H9 (cell line): ENCODE data around the gene ADAMTSL3. TPM values are rescaled to one million over a fixed set of nuclear protein-coding genes. Genes with fewer than 3 reads are reported as not detected.

Experiments used
- DNase-seq: peaks from one replicate; pipeline ENCODE4 v3.0.0-alpha.2; 2017
- H2AFZ ChIP-seq: one replicate; pipeline ENCODE4 v1.6.1; 2013; ENCODE audit warnings: mild to moderate bottlenecking, low read length, control low read depth, moderate library complexity
- H2AK5ac ChIP-seq: 2 replicates; pipeline ENCODE4 v1.6.1; 2013; ENCODE audit warnings: low read length, control low read depth, mixed read lengths; ENCODE audit not compliant: insufficient read length
- H2BK120ac ChIP-seq: one replicate; pipeline ENCODE4 v1.6.1; 2013; ENCODE audit warnings: low read depth, mild to moderate bottlenecking, low read length, control low read depth, inconsistent platforms; ENCODE audit not compliant: poor library complexity, severe bottlenecking
- H2BK12ac ChIP-seq: 2 replicates; pipeline ENCODE4 v1.6.1; 2013; ENCODE audit warnings: low read length, control low read depth, mixed read lengths, low read depth; ENCODE audit not compliant: insufficient read length
- H2BK15ac ChIP-seq: 2 replicates; pipeline ENCODE4 v1.6.1; 2013; ENCODE audit warnings: low read depth, low read length, control low read depth
- H2BK20ac ChIP-seq: one replicate; pipeline ENCODE4 v1.6.1; 2013; ENCODE audit warnings: low read depth, mild to moderate bottlenecking, low read length, control low read depth, inconsistent platforms; ENCODE audit not compliant: poor library complexity, severe bottlenecking
- H2BK5ac ChIP-seq: 2 replicates; pipeline ENCODE4 v1.6.1; 2013; ENCODE audit warnings: low read length, control low read depth, mixed read lengths; ENCODE audit not compliant: insufficient read length
- H3K14ac ChIP-seq: 2 replicates; pipeline ENCODE4 v1.6.1; 2013; ENCODE audit warnings: low read length, control low read depth; ENCODE audit not compliant: insufficient read depth
- H3K18ac ChIP-seq: 2 replicates; pipeline ENCODE4 v1.6.1; 2013; ENCODE audit warnings: low read depth, mild to moderate bottlenecking, mixed read lengths, low read length, control low read depth; ENCODE audit not compliant: insufficient read length
- H3K23ac ChIP-seq: 2 replicates; pipeline ENCODE4 v1.6.1; 2013; ENCODE audit warnings: low read length, control low read depth, mixed read lengths, low read depth; ENCODE audit not compliant: insufficient read length
- H3K23me2 ChIP-seq: 2 replicates; pipeline ENCODE4 v1.6.1; 2013; ENCODE audit warnings: low read depth, mild to moderate bottlenecking, mixed read lengths, low read length, control low read depth; ENCODE audit not compliant: insufficient read length, poor library complexity, severe bottlenecking
- H3K27ac ChIP-seq: 2 replicates; pipeline ENCODE4 v1.5.1; 2013; ENCODE audit warnings: low read length, control low read depth, mixed read lengths, low read depth; ENCODE audit not compliant: insufficient read length
- H3K27me3 ChIP-seq: 2 replicates; pipeline ENCODE4 v1.6.1; 2013; ENCODE audit warnings: low read length, control low read depth, inconsistent platforms; ENCODE audit not compliant: insufficient read depth
- H3K4ac ChIP-seq: 2 replicates; pipeline ENCODE4 v1.6.1; 2013; ENCODE audit warnings: low read depth, mild to moderate bottlenecking, control low read depth, inconsistent platforms, low read length, moderate library complexity
- H3K4me1 ChIP-seq: 2 replicates; pipeline ENCODE4 v1.6.1; 2013; ENCODE audit warnings: low read length, control low read depth, inconsistent platforms; ENCODE audit not compliant: insufficient read depth
- H3K4me2 ChIP-seq: 2 replicates; pipeline ENCODE4 v1.6.1; 2013; ENCODE audit warnings: low read length, control low read depth, mixed read lengths; ENCODE audit not compliant: insufficient read length, insufficient read depth
- H3K56ac ChIP-seq: 2 replicates; pipeline ENCODE4 v1.6.1; 2013; ENCODE audit warnings: low read depth, mild to moderate bottlenecking, mixed read lengths, low read length, control low read depth; ENCODE audit not compliant: insufficient read length
- H3K79me1 ChIP-seq: 2 replicates; pipeline ENCODE4 v1.6.1; 2013; ENCODE audit warnings: low read depth, mild to moderate bottlenecking, moderate library complexity, low read length, control low read depth, inconsistent platforms; ENCODE audit not compliant: insufficient read depth, poor library complexity, severe bottlenecking
- H3K79me2 ChIP-seq: 2 replicates; pipeline ENCODE4 v1.6.1; 2013; ENCODE audit warnings: low read length, control low read depth, inconsistent platforms; ENCODE audit not compliant: insufficient read depth
- H3K9ac ChIP-seq: 2 replicates; pipeline ENCODE4 v1.6.1; 2013; ENCODE audit warnings: low read length, control low read depth, mixed read lengths; ENCODE audit not compliant: insufficient read length; ENCODE audit errors: extremely low read depth
- H3K9me3 ChIP-seq: one replicate; pipeline ENCODE4 v1.6.1; 2013; ENCODE audit warnings: low read depth, low read length, inconsistent platforms; ENCODE audit not compliant: control insufficient read depth
- H3T11ph ChIP-seq: one replicate; pipeline ENCODE4 v1.6.1; 2013; ENCODE audit warnings: mild to moderate bottlenecking, low read length, control low read depth, inconsistent platforms
- H4K20me1 ChIP-seq: one replicate; pipeline ENCODE4 v1.6.1; 2013; ENCODE audit not compliant: control insufficient read depth, insufficient read length, insufficient read depth
- H4K5ac ChIP-seq: 2 replicates; pipeline ENCODE4 v1.6.1; 2013; ENCODE audit warnings: low read depth, mild to moderate bottlenecking, mixed read lengths, low read length, control low read depth; ENCODE audit not compliant: insufficient read length
- H4K8ac ChIP-seq: replicated peaks from 2 replicates; pipeline ENCODE4 v1.6.1; 2013; ENCODE audit warnings: low read length, control low read depth, mixed read lengths, low read depth; ENCODE audit not compliant: insufficient read length
- H4K91ac ChIP-seq: 2 replicates; pipeline ENCODE4 v1.6.1; 2013; ENCODE audit warnings: low read depth, mild to moderate bottlenecking, moderate library complexity, mixed read lengths, low read length, control low read depth; ENCODE audit not compliant: insufficient read length
- H3K27ac Mint-ChIP-seq, 3 experiments: 2 replicates in 2 of 3; 3 replicates in 1 of 3; pipeline ENCODE4 v1.8.0; 2020 to 2021; ENCODE audit warnings: mixed read lengths in 3 of 3, mild to moderate bottlenecking in 1 of 3, moderate library complexity in 1 of 3
- H3K27me3 Mint-ChIP-seq: 2 replicates; pipeline ENCODE4 v1.8.0; 2021; ENCODE audit warnings: low read depth, mild to moderate bottlenecking, moderate library complexity, mixed read lengths
- H3K36me3 Mint-ChIP-seq, 3 experiments: 2 replicates in 2 of 3; 3 replicates in 1 of 3; pipeline ENCODE4 v1.8.0; 2020 to 2021; ENCODE audit warnings: low read depth in 3 of 3, mixed read lengths in 3 of 3; ENCODE audit not compliant: insufficient read depth in 1 of 3
- H3K4me1 Mint-ChIP-seq, 2 experiments: 2 replicates each; pipeline ENCODE4 v1.8.0; 2020; ENCODE audit warnings: mixed read lengths in 2 of 2
- H3K4me3 Mint-ChIP-seq, 2 experiments: 2 replicates in 1 of 2; 3 replicates in 1 of 2; pipeline ENCODE4 v1.8.0; 2020 to 2021; ENCODE audit warnings: mild to moderate bottlenecking in 2 of 2, mixed read lengths in 2 of 2, moderate library complexity in 1 of 2
- H3K9me3 Mint-ChIP-seq, 2 experiments: 2 replicates in 1 of 2; 3 replicates in 1 of 2; pipeline ENCODE4 v1.8.0; 2020; ENCODE audit warnings: mild to moderate bottlenecking in 2 of 2, mixed read lengths in 2 of 2, moderate library complexity in 1 of 2
- WGBS: extraction: QIAGEN DNeasy Blood & Tissue Kit; methylation state at CpG from one replicate; pipeline ENCODE4 v1.1.7; 2013; ENCODE audit warnings: missing lambda C conversion rate, low lambda C conversion rate, mixed read lengths; ENCODE audit not compliant: insufficient read length; ENCODE audit errors: extremely low coverage; 5-methylcytosine and 5-hydroxymethylcytosine counted together
- total RNA-seq: library from RNA; stranded (reverse); gene quantifications from 2 replicates; pipeline ENCODE4 v1.2.1, GENCODE V29; 2021
- TF ChIP-seq, protein P1 (sequence below): fragments of 200-600 bp; sonication (generic); conservative IDR thresholded peaks from 3 replicates; pipeline ENCODE4 v1.8.0; 2021; ENCODE audit warnings: antibody characterized with exemption, mild to moderate bottlenecking

Gene ADAMTSL3
- total RNA-seq, 1 experiment from 2014 or later: 0.39 TPM

DNA sequence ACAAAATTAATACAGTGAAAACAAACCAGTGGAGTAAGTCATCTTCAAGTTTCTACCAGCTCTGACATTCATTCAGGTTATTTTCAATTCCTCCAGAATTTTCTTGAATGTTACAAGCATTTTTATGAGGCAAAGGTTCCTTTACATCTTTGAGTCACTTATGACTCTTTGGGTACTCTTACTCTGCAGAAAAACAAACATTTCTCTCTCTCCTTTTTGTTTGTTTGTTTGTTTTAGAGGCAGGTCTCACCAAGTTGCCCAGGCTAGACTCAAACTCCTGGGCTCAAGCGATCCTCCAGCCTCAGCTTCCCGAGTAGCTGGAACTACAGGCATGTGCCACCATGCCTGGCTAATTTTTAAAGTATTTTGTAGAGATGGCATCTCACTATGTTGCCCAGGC lies 233.5 kb downstream of the ADAMTSL3 start:
- no peaks in the 10 kb centered on the region for H3K9me3 Mint-ChIP-seq
- H3K36me3 Mint-ChIP-seq: no peaks in the 10 kb centered on the region
- H3K4me1 ChIP-seq: no peaks in the 10 kb centered on the region

More for the DNA sequence above, 233.5 kb downstream of the ADAMTSL3 start:
- Histone ChIP-seq H2AFZ (no peak overlapping the region), H4K8ac (no peak overlapping the region), H2BK20ac (no peak overlapping the region), H3K27ac (no peak overlapping the region), H3K79me1 (no peaks in the 10 kb centered on the region), H3K4ac (no peak overlapping the region), H4K20me1 (no peaks in the 10 kb centered on the region), H3K18ac (no peak overlapping the region), H3T11ph (no peak overlapping the region), H3K56ac (no peak overlapping the region), H3K23me2 (no peaks in the 10 kb centered on the region), H2BK15ac (no peak overlapping the region), H3K27me3 (no peaks in the 10 kb centered on the region), H3K4me2 (no peak overlapping the region), H2BK12ac (no peak overlapping the region), H2BK120ac (no peak overlapping the region), H4K91ac (no peak overlapping the region), H3K9me3 (no peaks in the 10 kb centered on the region), H2BK5ac (no peak overlapping the region), H3K14ac (no peak overlapping the region), H2AK5ac (no peak overlapping the region), H4K5ac (no peak overlapping the region), H3K9ac (no peak overlapping the region), H3K79me2 (no peaks in the 10 kb centered on the region), H3K23ac (no peak overlapping the region)
- no CpG with 5 or more reads among the region's 2 CpGs for WGBS
- Mint-ChIP-seq H3K4me3 (no peak overlapping the region), H3K4me1 (no peaks in the 10 kb centered on the region), H3K27me3 (no peaks in the 10 kb centered on the region), H3K27ac (no peak overlapping the region)
- TF ChIP-seq, protein P1, sequence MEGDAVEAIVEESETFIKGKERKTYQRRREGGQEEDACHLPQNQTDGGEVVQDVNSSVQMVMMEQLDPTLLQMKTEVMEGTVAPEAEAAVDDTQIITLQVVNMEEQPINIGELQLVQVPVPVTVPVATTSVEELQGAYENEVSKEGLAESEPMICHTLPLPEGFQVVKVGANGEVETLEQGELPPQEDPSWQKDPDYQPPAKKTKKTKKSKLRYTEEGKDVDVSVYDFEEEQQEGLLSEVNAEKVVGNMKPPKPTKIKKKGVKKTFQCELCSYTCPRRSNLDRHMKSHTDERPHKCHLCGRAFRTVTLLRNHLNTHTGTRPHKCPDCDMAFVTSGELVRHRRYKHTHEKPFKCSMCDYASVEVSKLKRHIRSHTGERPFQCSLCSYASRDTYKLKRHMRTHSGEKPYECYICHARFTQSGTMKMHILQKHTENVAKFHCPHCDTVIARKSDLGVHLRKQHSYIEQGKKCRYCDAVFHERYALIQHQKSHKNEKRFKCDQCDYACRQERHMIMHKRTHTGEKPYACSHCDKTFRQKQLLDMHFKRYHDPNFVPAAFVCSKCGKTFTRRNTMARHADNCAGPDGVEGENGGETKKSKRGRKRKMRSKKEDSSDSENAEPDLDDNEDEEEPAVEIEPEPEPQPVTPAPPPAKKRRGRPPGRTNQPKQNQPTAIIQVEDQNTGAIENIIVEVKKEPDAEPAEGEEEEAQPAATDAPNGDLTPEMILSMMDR: no peak
- DNase-seq: no peak
